K562 (cell line): Measurements from ENCODE around the gene RPS10. TPM values are rescaled to one million over a fixed set of nuclear protein-coding genes. Genes with fewer than 3 reads are reported as not detected.

Experiments
- BCL6 ChIP-seq: fragments of 250-450 bp; sonication (Bioruptor Pico); IDR thresholded peaks from 2 replicates; pipeline ENCODE4 v1.4.0; 2020
- GABPB2 ChIP-seq: fragments of 250-450 bp; sonication (Bioruptor Pico); conservative IDR thresholded peaks from 2 replicates; pipeline ENCODE4 v1.5.1; 2021; ENCODE audit warnings: mild to moderate bottlenecking
- HMGXB4 ChIP-seq: sonication (generic); formaldehyde crosslinking; IDR thresholded peaks from 2 replicates; pipeline ENCODE4 v1.8.1; 2023; ENCODE audit warnings: mild to moderate bottlenecking, missing genetic modification reagents
- ILK ChIP-seq: fragments of 450-650 bp; IDR thresholded peaks from 2 replicates; pipeline ENCODE4 v1.6.1; 2016; ENCODE audit warnings: missing genetic modification characterization, low read depth, mild to moderate bottlenecking, missing compliant biosample characterization, moderate library complexity, borderline replicate concordance
- LCOR ChIP-seq: sonication (generic); formaldehyde crosslinking; IDR thresholded peaks from 2 replicates; pipeline ENCODE4 v1.8.0; 2022; ENCODE audit warnings: mild to moderate bottlenecking, missing genetic modification reagents
- MXI1 ChIP-seq: IDR thresholded peaks from 2 replicates; pipeline ENCODE4 v1.6.1; 2011; ENCODE audit warnings: low read depth, mild to moderate bottlenecking, improper control_type of control experiment, low read length
- NFE2L1 ChIP-seq: fragments of 450-650 bp; IDR thresholded peaks from 2 replicates; pipeline ENCODE4 v1.6.1; 2016; ENCODE audit warnings: missing genetic modification characterization, low read depth, mild to moderate bottlenecking, missing compliant biosample characterization, moderate library complexity, borderline replicate concordance
- PREB ChIP-seq: sonication (generic); formaldehyde crosslinking; IDR thresholded peaks from 2 replicates; pipeline ENCODE4 v1.8.1; 2023; ENCODE audit warnings: mild to moderate bottlenecking, missing genetic modification reagents
- RBM15 ChIP-seq: fragments of 200-400 bp; formaldehyde crosslinking; IDR thresholded peaks from 2 replicates; pipeline ENCODE4 v1.6.1; 2018; ENCODE audit warnings: mild to moderate bottlenecking, low read length, moderate library complexity; ENCODE audit not compliant: insufficient read depth
- RFX5 ChIP-seq: IDR thresholded peaks from 2 replicates; pipeline ENCODE4 v1.6.1; 2011; ENCODE audit warnings: low read depth, mild to moderate bottlenecking, improper control_type of control experiment, low read length
- STAT5A ChIP-seq: IDR thresholded peaks from 2 replicates; pipeline ENCODE4 v1.6.1; 2012; ENCODE audit warnings: low read length, inconsistent platforms, borderline replicate concordance
- STAT6 ChIP-seq: sonication (generic); formaldehyde crosslinking; IDR thresholded peaks from 2 replicates; pipeline ENCODE4 v1.8.1; 2023; ENCODE audit warnings: mild to moderate bottlenecking, missing genetic modification reagents
- ZEB2 ChIP-seq: fragments of 450-650 bp; IDR thresholded peaks from 2 replicates; pipeline ENCODE4 v1.6.1; 2016
- ZNF143 ChIP-seq: sonication (generic); formaldehyde crosslinking; IDR thresholded peaks from 2 replicates; pipeline ENCODE4 v1.9.0; 2022; ENCODE audit warnings: mild to moderate bottlenecking, missing genetic modification reagents
- ZNF354B ChIP-seq: fragments of 250-450 bp; sonication (Bioruptor Pico); IDR thresholded peaks from 2 replicates; pipeline ENCODE4 v1.4.0; 2020
- polyA plus RNA-seq, 8 experiments: library from polyadenylated mRNA; depleted of rRNA in 4 of 8; stranded (reverse) in 5 of 8; unstranded in 3 of 8; fragments of >200 nt; fragmentation: Nextera tagmentation in 2 of 8; fragmentation: Illumina TruSeq in 1 of 8; extraction: Ambion mirVana in 2 of 8; extraction: Trizol in 1 of 8; gene quantifications; 2 replicates each; pipeline versions ENCODE4 v1.2.1 to v1.2.3, GENCODE V29; 2011 to 2014; ENCODE audit warnings: inconsistent platforms in 1 of 8, missing spikeins in 1 of 8
- total RNA-seq, 7 experiments: library from RNA; depleted of rRNA in 6 of 7; stranded (reverse); fragments of >200 nt in 6 of 7; fragmentation: Illumina TruSeq in 2 of 7; extraction: Trizol in 2 of 7; gene quantifications; 2 replicates each; pipeline versions ENCODE4 v1.2.1 to v1.2.3, GENCODE V29; 2011 to 2021; ENCODE audit warnings: low replicate concordance in 1 of 7
- TF ChIP-seq, protein P1 (sequence below): fragments of 450-650 bp; conservative IDR thresholded peaks from 2 replicates; pipeline ENCODE4 v1.6.1; 2016; ENCODE audit warnings: missing genetic modification characterization, low read depth, mild to moderate bottlenecking, control low read depth, missing compliant biosample characterization
- TF ChIP-seq, protein P2 (sequence below): fragments of 250-450 bp; sonication (Bioruptor Pico); IDR thresholded peaks from 2 replicates; pipeline ENCODE4 v1.4.0; 2020; ENCODE audit warnings: borderline replicate concordance
- TF ChIP-seq, protein P3 (sequence below): fragments of 250-450 bp; sonication (Bioruptor Pico); IDR thresholded peaks from 2 replicates; pipeline ENCODE4 v1.8.0; 2021; ENCODE audit warnings: borderline replicate concordance, mild to moderate bottlenecking, moderate library complexity; ENCODE audit not compliant: poor library complexity, severe bottlenecking

The RPS10 gene
- total and polyA plus RNA-seq, 9 of the 15 experiments (the other 6 are each of a cell fraction or from before 2014, with no cell fraction given), result 2,680 to 5,251 (median 3,876) TPM

DNA sequence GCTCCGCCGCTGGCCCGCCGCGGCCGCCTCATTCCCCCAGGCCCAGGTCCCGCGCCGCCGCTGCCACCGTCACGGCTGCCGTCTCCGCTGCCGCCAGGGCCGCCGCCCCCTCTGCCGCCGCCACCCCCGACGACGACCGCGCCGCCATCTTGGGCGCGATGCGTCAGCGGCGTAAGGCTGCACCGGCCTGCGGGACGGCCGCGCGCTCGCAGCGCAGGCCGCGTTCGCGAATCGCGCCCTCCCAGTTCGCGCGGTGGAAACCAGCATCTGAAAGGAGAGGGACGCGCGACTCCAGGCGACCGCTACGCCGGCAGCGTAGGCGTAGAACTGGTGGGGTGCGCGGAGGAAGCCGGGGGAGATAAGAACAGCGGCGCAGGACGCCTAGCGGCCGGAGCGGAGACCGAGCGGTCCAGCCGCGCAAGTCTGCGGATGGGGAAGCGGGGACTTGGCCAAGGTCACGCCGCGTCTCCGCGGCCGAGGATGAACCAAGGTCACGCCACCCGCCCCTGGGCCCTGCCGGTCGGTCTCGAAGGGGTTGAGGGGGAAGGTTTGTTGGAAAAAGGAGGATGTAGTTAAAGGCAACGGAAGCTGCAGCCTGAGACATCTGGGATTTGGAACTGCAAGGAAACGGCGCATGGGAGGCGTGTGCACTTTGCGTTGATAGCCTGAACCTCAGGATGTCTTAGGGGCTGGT lies 33.2 kb downstream of the RPS10 start, which contains the start of gene NUDT3 (continued):
- TF ChIP-seq NFE2L1 (tag) (no peak), RFX5 (no peak), STAT6 (CRISPR knock-in tag) (peak; percentile 64; the same call in 1 of the 2 replicates), STAT5A (no peak; the same call in 1 of the 2 replicates), PREB (no peak), ZNF354B (CRISPR knock-in tag) (no peak), ZNF143 (CRISPR knock-in tag) (no peak), MXI1 (no peak), HMGXB4 (peak; percentile 88; the same call in 1 of the 2 replicates), RBM15 (no peak), BCL6 (no peak), GABPB2 (CRISPR knock-in tag) (no peak), ILK (no peak), LCOR (CRISPR knock-in tag) (peak; percentile 65), ZEB2 (peak; percentile 49; the same call in 1 of the 2 replicates)
- TF ChIP-seq, protein P1, sequence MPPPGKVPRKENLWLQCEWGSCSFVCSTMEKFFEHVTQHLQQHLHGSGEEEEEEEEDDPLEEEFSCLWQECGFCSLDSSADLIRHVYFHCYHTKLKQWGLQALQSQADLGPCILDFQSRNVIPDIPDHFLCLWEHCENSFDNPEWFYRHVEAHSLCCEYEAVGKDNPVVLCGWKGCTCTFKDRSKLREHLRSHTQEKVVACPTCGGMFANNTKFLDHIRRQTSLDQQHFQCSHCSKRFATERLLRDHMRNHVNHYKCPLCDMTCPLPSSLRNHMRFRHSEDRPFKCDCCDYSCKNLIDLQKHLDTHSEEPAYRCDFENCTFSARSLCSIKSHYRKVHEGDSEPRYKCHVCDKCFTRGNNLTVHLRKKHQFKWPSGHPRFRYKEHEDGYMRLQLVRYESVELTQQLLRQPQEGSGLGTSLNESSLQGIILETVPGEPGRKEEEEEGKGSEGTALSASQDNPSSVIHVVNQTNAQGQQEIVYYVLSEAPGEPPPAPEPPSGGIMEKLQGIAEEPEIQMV (tag), result no peak
- TF ChIP-seq, protein P2, sequence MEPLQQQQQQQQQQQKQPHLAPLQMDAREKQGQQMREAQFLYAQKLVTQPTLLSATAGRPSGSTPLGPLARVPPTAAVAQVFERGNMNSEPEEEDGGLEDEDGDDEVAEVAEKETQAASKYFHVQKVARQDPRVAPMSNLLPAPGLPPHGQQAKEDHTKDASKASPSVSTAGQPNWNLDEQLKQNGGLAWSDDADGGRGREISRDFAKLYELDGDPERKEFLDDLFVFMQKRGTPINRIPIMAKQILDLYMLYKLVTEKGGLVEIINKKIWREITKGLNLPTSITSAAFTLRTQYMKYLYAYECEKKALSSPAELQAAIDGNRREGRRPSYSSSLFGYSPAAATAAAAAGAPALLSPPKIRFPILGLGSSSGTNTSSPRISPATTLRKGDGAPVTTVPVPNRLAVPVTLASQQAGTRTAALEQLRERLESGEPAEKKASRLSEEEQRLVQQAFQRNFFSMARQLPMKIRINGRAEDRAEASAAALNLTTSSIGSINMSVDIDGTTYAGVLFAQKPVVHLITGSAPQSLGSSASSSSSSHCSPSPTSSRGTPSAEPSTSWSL (CRISPR knock-in tag), result no peak
- TF ChIP-seq, protein P3, sequence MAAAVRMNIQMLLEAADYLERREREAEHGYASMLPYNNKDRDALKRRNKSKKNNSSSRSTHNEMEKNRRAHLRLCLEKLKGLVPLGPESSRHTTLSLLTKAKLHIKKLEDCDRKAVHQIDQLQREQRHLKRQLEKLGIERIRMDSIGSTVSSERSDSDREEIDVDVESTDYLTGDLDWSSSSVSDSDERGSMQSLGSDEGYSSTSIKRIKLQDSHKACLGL (CRISPR knock-in tag), result no peak
